MM.1S (cell line): ENCODE data around the gene RAB3GAP2.

ENCODE experiments used
- DNase-seq: peaks from one replicate; pipeline ENCODE4 v3.0.0-alpha.2; 2015
- H2AFZ ChIP-seq: fragments of 300-600 bp; sonication (generic); 2 replicates; pipeline ENCODE4 v1.6.0; 2016; ENCODE audit warnings: antibody characterized with exemption, low read length
- H3F3A ChIP-seq: fragments of 300-600 bp; sonication (generic); 2 replicates; pipeline ENCODE4 v1.6.1; 2016; ENCODE audit warnings: mild to moderate bottlenecking, antibody characterized with exemption, low read length, moderate library complexity, mixed read lengths; ENCODE audit not compliant: insufficient read depth
- H3K27ac ChIP-seq: fragments of 300-600 bp; sonication (generic); 2 replicates; pipeline ENCODE4 v1.5.1; 2016; ENCODE audit warnings: mild to moderate bottlenecking, low read length
- H3K27me3 ChIP-seq: fragments of 300-600 bp; sonication (generic); replicated peaks from 2 replicates; pipeline ENCODE4 v1.6.0; 2016; ENCODE audit warnings: low read length; ENCODE audit not compliant: insufficient read depth
- H3K36me3 ChIP-seq: fragments of 300-600 bp; sonication (generic); replicated peaks from 2 replicates; pipeline ENCODE4 v1.6.1; 2016; ENCODE audit warnings: mild to moderate bottlenecking, low read length, mixed read lengths; ENCODE audit not compliant: insufficient read depth
- H3K4me1 ChIP-seq: fragments of 300-600 bp; sonication (generic); 2 replicates; pipeline ENCODE4 v1.6.1; 2016; ENCODE audit warnings: low read length, mixed read lengths
- H3K4me2 ChIP-seq: fragments of 300-600 bp; sonication (generic); 2 replicates; pipeline ENCODE4 v1.6.0; 2016; ENCODE audit warnings: low read depth, low read length
- H3K4me3 ChIP-seq: fragments of 300-600 bp; sonication (generic); 2 replicates; pipeline ENCODE4 v1.5.1; 2016; ENCODE audit warnings: low read length, mixed read lengths
- H3K79me2 ChIP-seq: fragments of 300-600 bp; sonication (generic); 2 replicates; pipeline ENCODE4 v1.6.1; 2016; ENCODE audit warnings: mixed run types, low read length, mixed read lengths
- H3K9ac ChIP-seq: fragments of 300-600 bp; sonication (generic); 2 replicates; pipeline ENCODE4 v1.6.1; 2016; ENCODE audit warnings: low read length, mixed read lengths
- H3K9me2 ChIP-seq: fragments of 300-600 bp; sonication (generic); replicated peaks from 2 replicates; pipeline ENCODE4 v1.6.1; 2016; ENCODE audit warnings: mild to moderate bottlenecking, low read length, mixed read lengths; ENCODE audit not compliant: insufficient read depth
- H3K9me3 ChIP-seq: fragments of 300-600 bp; sonication (generic); replicated peaks from 2 replicates; pipeline ENCODE4 v1.6.1; 2016; ENCODE audit warnings: mild to moderate bottlenecking, low read length, mixed read lengths; ENCODE audit not compliant: insufficient read depth
- H4K20me1 ChIP-seq: fragments of 300-600 bp; sonication (generic); 2 replicates; pipeline ENCODE4 v1.6.1; 2016; ENCODE audit warnings: mild to moderate bottlenecking, low read length, moderate library complexity, mixed read lengths; ENCODE audit not compliant: insufficient read depth
- EZH2 ChIP-seq: fragments of 300-600 bp; sonication (generic); optimal IDR thresholded peaks from 2 replicates; pipeline ENCODE3; 2017; ENCODE audit warnings: low read depth, mild to moderate bottlenecking, antibody characterized with exemption, low read length, mixed read lengths
- EZH2phosphoT487 ChIP-seq: fragments of 300-600 bp; sonication (generic); IDR thresholded peaks from 2 replicates; pipeline ENCODE4 v1.6.1; 2018; ENCODE audit warnings: antibody characterized with exemption, low read length
- TF ChIP-seq, protein P1 (sequence below): fragments of 300-600 bp; sonication (generic); IDR thresholded peaks from 2 replicates; pipeline ENCODE4 v1.5.1; 2016; ENCODE audit warnings: antibody characterized with exemption, low read length, mixed read lengths

The RAB3GAP2 gene

DNA sequence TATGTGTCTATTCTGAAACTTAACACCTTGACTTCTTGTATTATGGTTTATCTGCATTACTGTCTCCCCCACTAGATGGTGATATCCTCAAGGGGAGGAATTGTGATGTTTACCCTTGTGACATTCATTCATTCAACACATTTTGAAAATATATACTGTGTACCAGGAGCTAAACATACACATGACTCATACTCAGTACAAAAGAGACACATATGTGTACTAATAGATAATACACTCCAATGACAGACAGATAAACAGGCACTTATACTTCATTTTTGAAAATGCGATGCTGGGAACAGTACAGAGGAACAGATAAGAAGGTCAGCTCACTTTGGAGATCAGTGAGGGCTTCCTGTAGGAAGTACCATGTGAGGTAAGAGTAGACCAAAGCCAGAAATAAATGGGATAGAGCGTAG, 8.9 kb upstream of the RAB3GAP2 start:
- no peaks in the 10 kb centered on the region for H3K9me2 ChIP-seq
- no peak overlapping the region for H3K4me3 ChIP-seq
- no peak overlapping the region for H3K9ac ChIP-seq
- H3K9me3 ChIP-seq, result no peaks in the 10 kb centered on the region
- no peaks in the 10 kb centered on the region for H4K20me1 ChIP-seq
- peak; percentile 32 for DNase-seq
- no peak overlapping the region for H3K27ac ChIP-seq
- H3F3A ChIP-seq, result no peaks in the 10 kb centered on the region
- H2AFZ ChIP-seq, result 0 out of 2 replicates have a peak overlapping the region, but pooled peaks have one; percentile 8
- no peaks in the 10 kb centered on the region for H3K4me1 ChIP-seq
- H3K79me2 ChIP-seq, result no peaks in the 10 kb centered on the region
- no peaks in the 10 kb centered on the region for H3K36me3 ChIP-seq
- H3K4me2 ChIP-seq, result no peak overlapping the region
- TF ChIP-seq EZH2, result no peak
- TF ChIP-seq, protein P1, sequence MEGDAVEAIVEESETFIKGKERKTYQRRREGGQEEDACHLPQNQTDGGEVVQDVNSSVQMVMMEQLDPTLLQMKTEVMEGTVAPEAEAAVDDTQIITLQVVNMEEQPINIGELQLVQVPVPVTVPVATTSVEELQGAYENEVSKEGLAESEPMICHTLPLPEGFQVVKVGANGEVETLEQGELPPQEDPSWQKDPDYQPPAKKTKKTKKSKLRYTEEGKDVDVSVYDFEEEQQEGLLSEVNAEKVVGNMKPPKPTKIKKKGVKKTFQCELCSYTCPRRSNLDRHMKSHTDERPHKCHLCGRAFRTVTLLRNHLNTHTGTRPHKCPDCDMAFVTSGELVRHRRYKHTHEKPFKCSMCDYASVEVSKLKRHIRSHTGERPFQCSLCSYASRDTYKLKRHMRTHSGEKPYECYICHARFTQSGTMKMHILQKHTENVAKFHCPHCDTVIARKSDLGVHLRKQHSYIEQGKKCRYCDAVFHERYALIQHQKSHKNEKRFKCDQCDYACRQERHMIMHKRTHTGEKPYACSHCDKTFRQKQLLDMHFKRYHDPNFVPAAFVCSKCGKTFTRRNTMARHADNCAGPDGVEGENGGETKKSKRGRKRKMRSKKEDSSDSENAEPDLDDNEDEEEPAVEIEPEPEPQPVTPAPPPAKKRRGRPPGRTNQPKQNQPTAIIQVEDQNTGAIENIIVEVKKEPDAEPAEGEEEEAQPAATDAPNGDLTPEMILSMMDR, result peak; percentile 76
- H3K27me3 ChIP-seq, result no peaks in the 10 kb centered on the region

DNA sequence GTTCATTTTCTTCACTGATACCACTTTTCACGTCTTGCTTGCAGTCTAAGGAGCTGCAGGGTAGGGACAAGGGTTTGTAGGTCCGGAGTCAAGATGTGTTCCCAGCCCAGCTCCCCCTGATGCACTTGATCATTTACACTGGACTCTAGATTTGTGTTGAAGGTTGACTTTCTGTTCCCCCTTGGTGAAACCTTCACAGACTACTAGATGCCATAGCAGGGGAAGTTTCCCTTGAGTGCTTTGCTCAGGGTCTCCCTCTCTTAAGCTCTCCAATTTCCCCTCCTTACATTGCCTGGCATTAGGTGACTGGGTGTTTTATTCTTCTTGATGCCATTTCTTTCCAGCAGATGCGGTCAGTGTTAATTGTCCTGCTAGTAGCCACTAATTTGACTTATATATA, 8.0 kb upstream of the RAB3GAP2 start:
- Histone ChIP-seq H2AFZ (no peak overlapping the region), H3K9me3 (no peaks in the 10 kb centered on the region), H3K27ac (no peak overlapping the region), H3K36me3 (no peaks in the 10 kb centered on the region), H3K9me2 (no peaks in the 10 kb centered on the region), H3K4me1 (no peaks in the 10 kb centered on the region), H3K4me3 (no peak overlapping the region), H4K20me1 (no peaks in the 10 kb centered on the region), H3K79me2 (no peaks in the 10 kb centered on the region), H3K4me2 (no peak overlapping the region), H3K27me3 (no peaks in the 10 kb centered on the region), H3F3A (no peaks in the 10 kb centered on the region), H3K9ac (no peak overlapping the region)
- no peak for DNase-seq
- TF ChIP-seq EZH2, result no peak
- TF ChIP-seq, protein P1, result no peak
- no peak for TF ChIP-seq EZH2phosphoT487

DNA sequence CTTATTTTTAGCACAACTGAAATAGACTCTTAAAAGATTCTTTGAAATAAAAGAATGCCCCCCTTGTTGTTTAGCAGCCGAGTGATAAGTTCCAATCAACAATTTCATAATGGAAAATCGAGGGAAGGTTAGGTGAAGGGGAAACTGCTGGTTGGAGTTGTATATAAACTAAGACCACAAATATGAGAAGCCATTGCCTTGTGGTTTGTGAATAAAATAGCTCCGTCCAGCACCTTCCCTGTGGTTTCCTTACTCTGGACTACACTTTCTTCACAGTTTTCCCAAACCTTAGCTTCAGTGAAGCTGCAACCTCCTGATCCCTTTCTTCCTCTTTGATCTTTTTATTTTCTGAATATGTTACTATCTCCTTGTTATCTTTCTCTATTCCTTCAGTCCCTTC, 6.7 kb upstream of the RAB3GAP2 start:
- Histone ChIP-seq H3K4me2 (no peak overlapping the region), H3K27ac (no peak overlapping the region), H3K27me3 (no peaks in the 10 kb centered on the region), H2AFZ (no peak overlapping the region), H3K79me2 (no peaks in the 10 kb centered on the region), H3K36me3 (no peaks in the 10 kb centered on the region), H3F3A (no peaks in the 10 kb centered on the region), H4K20me1 (no peaks in the 10 kb centered on the region), H3K4me3 (no peak overlapping the region), H3K9me3 (no peaks in the 10 kb centered on the region), H3K9ac (no peak overlapping the region), H3K4me1 (no peaks in the 10 kb centered on the region), H3K9me2 (no peaks in the 10 kb centered on the region)
- DNase-seq, result no peak
- TF ChIP-seq, protein P1, result no peak
- TF ChIP-seq EZH2, result no peak
- TF ChIP-seq EZH2phosphoT487, result no peak
